Measurements from ENCODE around the gene TMEM145.

Gene TMEM145

DNA sequence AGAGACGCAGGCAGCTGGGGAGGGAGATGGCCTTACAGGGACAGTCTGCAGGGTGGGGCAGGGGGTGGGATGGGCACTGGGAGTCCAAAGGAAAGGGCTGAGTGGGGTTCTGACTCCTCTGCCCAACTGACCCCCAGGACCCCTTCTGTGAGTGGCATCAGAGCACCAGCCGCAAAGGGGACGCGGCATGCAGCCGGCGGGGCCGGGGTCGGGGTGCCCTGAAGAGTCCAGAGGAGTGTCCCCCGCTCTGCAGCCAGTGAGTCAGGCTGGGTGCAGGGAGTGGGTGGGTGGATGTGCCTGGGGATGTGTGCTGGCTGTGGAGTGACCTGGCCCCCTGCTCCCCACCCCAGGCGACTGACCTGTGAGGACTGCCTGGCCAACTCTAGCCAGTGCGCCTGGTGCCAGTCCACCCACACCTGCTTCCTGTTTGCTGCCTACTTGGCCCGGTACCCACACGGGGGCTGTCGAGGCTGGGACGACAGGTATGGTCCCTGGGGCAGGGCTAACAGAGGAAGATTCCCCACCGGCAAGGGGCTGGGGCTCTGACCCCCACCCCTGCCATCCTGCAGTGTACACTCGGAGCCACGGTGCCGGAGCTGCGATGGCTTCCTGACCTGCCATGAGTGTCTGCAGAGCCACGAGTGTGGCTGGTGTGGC is 38.1 kb downstream of the TMEM145 start:
- TF ChIP-seq, protein P1, sequence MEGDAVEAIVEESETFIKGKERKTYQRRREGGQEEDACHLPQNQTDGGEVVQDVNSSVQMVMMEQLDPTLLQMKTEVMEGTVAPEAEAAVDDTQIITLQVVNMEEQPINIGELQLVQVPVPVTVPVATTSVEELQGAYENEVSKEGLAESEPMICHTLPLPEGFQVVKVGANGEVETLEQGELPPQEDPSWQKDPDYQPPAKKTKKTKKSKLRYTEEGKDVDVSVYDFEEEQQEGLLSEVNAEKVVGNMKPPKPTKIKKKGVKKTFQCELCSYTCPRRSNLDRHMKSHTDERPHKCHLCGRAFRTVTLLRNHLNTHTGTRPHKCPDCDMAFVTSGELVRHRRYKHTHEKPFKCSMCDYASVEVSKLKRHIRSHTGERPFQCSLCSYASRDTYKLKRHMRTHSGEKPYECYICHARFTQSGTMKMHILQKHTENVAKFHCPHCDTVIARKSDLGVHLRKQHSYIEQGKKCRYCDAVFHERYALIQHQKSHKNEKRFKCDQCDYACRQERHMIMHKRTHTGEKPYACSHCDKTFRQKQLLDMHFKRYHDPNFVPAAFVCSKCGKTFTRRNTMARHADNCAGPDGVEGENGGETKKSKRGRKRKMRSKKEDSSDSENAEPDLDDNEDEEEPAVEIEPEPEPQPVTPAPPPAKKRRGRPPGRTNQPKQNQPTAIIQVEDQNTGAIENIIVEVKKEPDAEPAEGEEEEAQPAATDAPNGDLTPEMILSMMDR (IDR thresholded peaks at IDR 0.05; ENCODE audit: low read length): no peak
- TF ChIP-seq EZH2 (IDR thresholded peaks at IDR 0.05; ENCODE audit: borderline replicate concordance, low read length): no peak
- Histone ChIP-seq H3K9me3 (ENCODE audit: low read length) (no peaks in the 10 kb centered on the region), H3K4me3 (ENCODE audit: low read depth, low read length, poor library complexity, severe bottlenecking) (no peak overlapping the region), H3K36me3 (ENCODE audit: insufficient read depth, low read length) (no peaks in the 10 kb centered on the region), H3F3A (ENCODE audit: insufficient read depth, low read length) (no peaks in the 10 kb centered on the region), H2AFZ (ENCODE audit: low read length) (no peak overlapping the region), H3K4me2 (ENCODE audit: low read length) (no peak overlapping the region), H3K27me3 (ENCODE audit: insufficient read depth, low read length) (no peaks in the 10 kb centered on the region), H3K9ac (ENCODE audit: low read length) (no peak overlapping the region), H4K20me1 (ENCODE audit: insufficient read depth, low read length) (no peaks in the 10 kb centered on the region), H3K79me2 (ENCODE audit: insufficient read depth, low read length) (no peaks in the 10 kb centered on the region), H3K4me1 (ENCODE audit: insufficient read depth, low read length, severe bottlenecking) (peaks cover 6% of the 10 kb centered on the region), H3K9me2 (ENCODE audit: low read depth, low read length) (no peaks in the 10 kb centered on the region), H3K27ac (ENCODE audit: low read depth, low read length, poor library complexity, severe bottlenecking) (no peak overlapping the region)

DNA sequence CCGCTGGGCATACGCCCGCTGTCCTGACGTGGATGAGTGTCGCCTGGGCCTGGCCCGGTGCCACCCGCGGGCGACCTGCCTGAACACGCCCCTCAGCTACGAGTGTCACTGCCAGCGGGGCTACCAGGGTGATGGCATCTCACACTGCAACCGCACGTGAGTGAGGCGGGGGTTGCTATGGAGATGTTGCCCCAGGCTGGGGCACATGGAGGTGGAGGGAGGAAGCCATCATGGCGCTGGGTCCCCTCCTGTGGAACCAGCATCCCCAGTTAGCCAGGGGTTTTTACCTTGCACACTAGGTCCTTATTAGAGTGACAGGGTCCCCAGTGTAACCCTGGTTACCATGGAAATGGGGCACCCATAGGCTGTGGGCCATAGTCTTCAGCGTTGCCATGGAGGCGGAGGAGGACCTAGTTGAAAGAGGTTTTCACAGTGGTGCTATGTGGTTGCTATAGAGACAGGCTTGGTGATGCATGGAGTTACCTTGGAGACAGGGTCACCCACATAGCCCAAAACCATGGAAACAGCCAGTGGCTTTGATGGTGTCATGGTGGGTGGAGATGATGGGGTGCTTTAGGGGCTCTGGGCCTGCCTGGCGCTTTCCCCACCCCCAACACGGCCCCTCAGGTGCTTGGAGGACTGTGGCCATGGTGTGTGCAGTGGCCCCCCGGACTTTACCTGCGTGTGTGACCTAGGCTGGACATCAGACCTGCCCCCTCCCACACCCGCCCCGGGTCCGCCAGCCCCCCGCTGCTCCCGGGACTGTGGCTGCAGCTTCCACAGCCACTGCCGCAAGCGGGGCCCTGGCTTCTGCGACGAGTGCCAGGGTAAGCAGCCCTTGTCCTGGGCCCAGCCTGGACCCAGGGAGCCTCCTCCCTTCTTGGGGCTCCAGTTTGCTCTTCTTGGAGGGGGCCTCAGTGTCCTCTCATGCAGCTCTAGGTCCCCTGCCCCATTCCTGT is 39.5 kb downstream of the TMEM145 start:
- no peaks in the 10 kb centered on the region for H3F3A ChIP-seq (ENCODE audit: insufficient read depth, low read length)
- no peak overlapping the region for H3K27ac ChIP-seq (ENCODE audit: low read depth, low read length, poor library complexity, severe bottlenecking)
- H3K9ac ChIP-seq (ENCODE audit: low read length): no peak overlapping the region
- no peaks in the 10 kb centered on the region for H3K79me2 ChIP-seq (ENCODE audit: insufficient read depth, low read length)
- no peaks in the 10 kb centered on the region for H4K20me1 ChIP-seq (ENCODE audit: insufficient read depth, low read length)
- H3K4me1 ChIP-seq (ENCODE audit: insufficient read depth, low read length, severe bottlenecking): peaks cover 6% of the 10 kb centered on the region
- TF ChIP-seq EZH2 (IDR thresholded peaks at IDR 0.05; ENCODE audit: borderline replicate concordance, low read length): no peak
- TF ChIP-seq, protein P1 (IDR thresholded peaks at IDR 0.05; ENCODE audit: low read length): no peak
- no peaks in the 10 kb centered on the region for H3K9me3 ChIP-seq (ENCODE audit: low read length)
- H3K4me2 ChIP-seq (ENCODE audit: low read length): no peak overlapping the region
- no peaks in the 10 kb centered on the region for H3K27me3 ChIP-seq (ENCODE audit: insufficient read depth, low read length)
- H3K4me3 ChIP-seq (ENCODE audit: low read depth, low read length, poor library complexity, severe bottlenecking): no peak overlapping the region
- H3K9me2 ChIP-seq (ENCODE audit: low read depth, low read length): no peaks in the 10 kb centered on the region
- H3K36me3 ChIP-seq (ENCODE audit: insufficient read depth, low read length): no peaks in the 10 kb centered on the region
- H2AFZ ChIP-seq (ENCODE audit: low read length): no peak overlapping the region

- Histone ChIP-seq H3K9me2 (ENCODE audit: low read depth, low read length) (no peaks in the 10 kb centered on the region), H3K9me3 (ENCODE audit: low read length) (no peaks in the 10 kb centered on the region), H3K4me2 (ENCODE audit: low read length) (no peak overlapping the region), H3K36me3 (ENCODE audit: insufficient read depth, low read length) (no peaks in the 10 kb centered on the region), H3K9ac (ENCODE audit: low read length) (no peak overlapping the region), H3K27me3 (ENCODE audit: insufficient read depth, low read length) (no peaks in the 10 kb centered on the region), H3F3A (ENCODE audit: insufficient read depth, low read length) (no peaks in the 10 kb centered on the region), H3K27ac (ENCODE audit: low read depth, low read length, poor library complexity, severe bottlenecking) (no peak overlapping the region), H3K4me1 (ENCODE audit: insufficient read depth, low read length, severe bottlenecking) (peaks cover 6% of the 10 kb centered on the region), H3K4me3 (ENCODE audit: low read depth, low read length, poor library complexity, severe bottlenecking) (no peak overlapping the region), H3K79me2 (ENCODE audit: insufficient read depth, low read length) (no peaks in the 10 kb centered on the region), H2AFZ (ENCODE audit: low read length) (no peak overlapping the region), H4K20me1 (ENCODE audit: insufficient read depth, low read length) (no peaks in the 10 kb centered on the region)
- TF ChIP-seq, protein P1 (IDR thresholded peaks at IDR 0.05; ENCODE audit: low read length): no peak
- no peak for TF ChIP-seq EZH2 (IDR thresholded peaks at IDR 0.05; ENCODE audit: borderline replicate concordance, low read length)
These were observed 40.4 kb downstream of the TMEM145 start for GRCh38 chr19:42353341-42354015.

Measured in OCI-LY1 (cell line).